ENCODE measurements around the gene RAMP3.

Gene RAMP3

DNA sequence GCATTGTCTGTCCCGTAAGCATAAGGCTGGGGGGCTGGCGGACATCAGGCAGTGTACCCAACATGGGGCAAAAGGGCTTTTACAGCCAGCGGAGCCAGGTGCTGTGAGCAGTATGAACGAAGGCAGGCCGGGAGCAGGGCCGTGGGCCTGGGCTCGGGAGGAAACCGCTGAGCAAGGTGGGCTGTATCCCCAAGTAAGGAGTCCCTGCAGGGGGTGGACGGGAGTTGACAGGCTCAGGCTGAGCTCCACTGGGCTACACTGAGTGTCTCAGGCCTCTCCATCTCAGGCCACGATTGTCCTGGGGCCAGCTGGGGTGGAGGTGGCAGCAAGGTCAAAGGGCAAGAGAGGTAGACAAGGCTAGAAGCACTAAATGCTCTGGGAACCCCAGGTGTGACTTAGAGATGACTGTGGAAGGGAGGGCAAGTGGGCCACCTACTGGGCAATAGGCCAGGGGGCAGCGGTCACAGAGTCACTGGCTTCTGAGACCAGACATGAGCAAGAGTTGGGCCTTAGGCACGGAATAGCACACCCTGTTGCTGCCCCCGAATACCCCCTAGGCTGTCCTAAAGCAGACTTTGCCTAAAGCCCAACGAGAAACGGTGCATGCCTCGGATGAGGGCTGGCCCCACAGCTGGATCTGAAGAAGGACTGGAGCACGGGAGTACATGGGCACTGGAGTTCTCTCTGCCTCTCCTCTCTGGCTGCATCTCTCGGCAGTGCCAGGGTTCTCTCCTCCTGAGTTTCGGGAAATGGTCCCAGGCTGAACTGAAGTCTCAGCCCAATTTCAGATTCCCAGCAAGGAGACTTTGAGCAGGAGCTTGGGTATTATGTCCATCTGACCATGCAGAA is 10.8 kb upstream of the RAMP3 start:
- no peak overlapping the region for H2AFZ ChIP-seq (ENCODE audit: low read length)
- no peaks in the 10 kb centered on the region for H4K20me1 ChIP-seq (ENCODE audit: insufficient read depth, low read length, poor library complexity, severe bottlenecking)
- H3F3A ChIP-seq (ENCODE audit: low read depth) = no peaks in the 10 kb centered on the region
- H3K4me3 ChIP-seq (ENCODE audit: low read length, poor library complexity, severe bottlenecking) = no peak overlapping the region
- no peak for TF ChIP-seq EZH2phosphoT487 (IDR thresholded peaks at IDR 0.05; ENCODE audit: borderline replicate concordance)
- TF ChIP-seq, protein P1, sequence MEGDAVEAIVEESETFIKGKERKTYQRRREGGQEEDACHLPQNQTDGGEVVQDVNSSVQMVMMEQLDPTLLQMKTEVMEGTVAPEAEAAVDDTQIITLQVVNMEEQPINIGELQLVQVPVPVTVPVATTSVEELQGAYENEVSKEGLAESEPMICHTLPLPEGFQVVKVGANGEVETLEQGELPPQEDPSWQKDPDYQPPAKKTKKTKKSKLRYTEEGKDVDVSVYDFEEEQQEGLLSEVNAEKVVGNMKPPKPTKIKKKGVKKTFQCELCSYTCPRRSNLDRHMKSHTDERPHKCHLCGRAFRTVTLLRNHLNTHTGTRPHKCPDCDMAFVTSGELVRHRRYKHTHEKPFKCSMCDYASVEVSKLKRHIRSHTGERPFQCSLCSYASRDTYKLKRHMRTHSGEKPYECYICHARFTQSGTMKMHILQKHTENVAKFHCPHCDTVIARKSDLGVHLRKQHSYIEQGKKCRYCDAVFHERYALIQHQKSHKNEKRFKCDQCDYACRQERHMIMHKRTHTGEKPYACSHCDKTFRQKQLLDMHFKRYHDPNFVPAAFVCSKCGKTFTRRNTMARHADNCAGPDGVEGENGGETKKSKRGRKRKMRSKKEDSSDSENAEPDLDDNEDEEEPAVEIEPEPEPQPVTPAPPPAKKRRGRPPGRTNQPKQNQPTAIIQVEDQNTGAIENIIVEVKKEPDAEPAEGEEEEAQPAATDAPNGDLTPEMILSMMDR (conservative IDR thresholded peaks at IDR 0.05; ENCODE audit: low read length) = peak; percentile 44
- no peaks in the 10 kb centered on the region for H3K9me2 ChIP-seq (replicated peaks; ENCODE audit: low read depth, low read length)
- no peaks in the 10 kb centered on the region for H3K4me1 ChIP-seq (ENCODE audit: insufficient read depth, low read length, poor library complexity, severe bottlenecking)
- no peaks in the 10 kb centered on the region for H3K27me3 ChIP-seq (ENCODE audit: insufficient read depth, low read length, poor library complexity, severe bottlenecking)
- no peaks in the 10 kb centered on the region for H3K9me3 ChIP-seq (ENCODE audit: insufficient read depth, low read depth, low read length)
- H3K36me3 ChIP-seq (ENCODE audit: insufficient read depth, low read length) = no peaks in the 10 kb centered on the region
- no peak overlapping the region for H3K4me2 ChIP-seq (ENCODE audit: low read depth, low read length, poor library complexity, severe bottlenecking)
- H3K79me2 ChIP-seq (ENCODE audit: insufficient read depth, low read length) = no peaks in the 10 kb centered on the region
- H3K9ac ChIP-seq (ENCODE audit: low read depth, low read length, poor library complexity, severe bottlenecking) = no peak overlapping the region

DNA sequence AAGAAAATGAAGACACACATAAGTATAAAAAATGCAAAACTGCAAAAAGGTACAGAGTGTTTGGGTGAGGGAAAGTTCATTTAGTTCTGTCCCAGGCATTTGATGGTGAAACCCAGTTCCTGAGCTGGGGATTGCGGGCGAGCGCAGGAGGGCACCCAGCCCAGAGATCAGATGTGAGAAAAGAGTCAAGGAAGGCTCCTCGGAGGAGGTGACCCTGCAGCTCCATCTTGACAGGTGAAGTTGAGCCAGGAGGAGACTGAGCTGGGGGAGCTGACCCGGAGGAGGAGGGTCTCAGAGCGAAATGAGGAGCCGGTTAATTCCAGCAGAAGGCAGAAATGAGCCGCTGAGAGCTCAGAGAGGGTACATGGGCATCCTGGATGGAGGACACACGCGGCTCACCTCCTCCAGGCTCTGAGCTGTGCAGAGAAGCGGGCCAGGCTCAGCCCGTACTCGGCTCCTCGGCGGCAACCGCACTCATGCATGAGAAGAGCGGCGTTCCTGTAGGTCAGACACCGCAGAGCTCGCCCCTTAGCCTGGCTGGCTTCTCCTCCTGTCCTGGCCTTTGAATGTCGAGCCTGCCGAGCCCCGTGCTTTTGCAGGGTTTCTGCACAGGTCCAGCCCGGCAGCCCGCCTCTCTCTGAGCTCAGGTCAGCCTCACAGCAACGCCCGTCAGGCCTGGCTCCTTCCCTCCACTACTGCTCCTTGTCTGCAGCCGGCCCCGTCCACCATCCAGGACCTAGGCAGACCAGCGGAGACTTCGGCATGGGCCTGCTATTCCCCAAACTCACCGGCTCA is 9.5 kb upstream of the RAMP3 start:
- no peak overlapping the region for H3K4me3 ChIP-seq (ENCODE audit: low read length, poor library complexity, severe bottlenecking)
- TF ChIP-seq EZH2phosphoT487 (IDR thresholded peaks at IDR 0.05; ENCODE audit: borderline replicate concordance) = no peak
- H3K9ac ChIP-seq (ENCODE audit: low read depth, low read length, poor library complexity, severe bottlenecking) = no peak overlapping the region
- no peak overlapping the region for H2AFZ ChIP-seq (ENCODE audit: low read length)
- H3K4me1 ChIP-seq (ENCODE audit: insufficient read depth, low read length, poor library complexity, severe bottlenecking) = peaks cover 3% of the 10 kb centered on the region
- H3K79me2 ChIP-seq (ENCODE audit: insufficient read depth, low read length) = no peaks in the 10 kb centered on the region
- H3K36me3 ChIP-seq (ENCODE audit: insufficient read depth, low read length) = no peaks in the 10 kb centered on the region
- no peaks in the 10 kb centered on the region for H3K27me3 ChIP-seq (ENCODE audit: insufficient read depth, low read length, poor library complexity, severe bottlenecking)
- no peaks in the 10 kb centered on the region for H3F3A ChIP-seq (ENCODE audit: low read depth)
- no peaks in the 10 kb centered on the region for H4K20me1 ChIP-seq (ENCODE audit: insufficient read depth, low read length, poor library complexity, severe bottlenecking)
- H3K9me3 ChIP-seq (ENCODE audit: insufficient read depth, low read depth, low read length) = no peaks in the 10 kb centered on the region
- H3K4me2 ChIP-seq (ENCODE audit: low read depth, low read length, poor library complexity, severe bottlenecking) = no peak overlapping the region
- no peaks in the 10 kb centered on the region for H3K9me2 ChIP-seq (replicated peaks; ENCODE audit: low read depth, low read length)

- no peaks in the 10 kb centered on the region for H3K9me2 ChIP-seq (replicated peaks; ENCODE audit: low read depth, low read length)
- TF ChIP-seq EZH2phosphoT487 (IDR thresholded peaks at IDR 0.05; ENCODE audit: borderline replicate concordance) = no peak
- TF ChIP-seq, protein P1 (conservative IDR thresholded peaks at IDR 0.05; ENCODE audit: low read length) = no peak
- H3K36me3 ChIP-seq (ENCODE audit: insufficient read depth, low read length) = no peaks in the 10 kb centered on the region
- no peaks in the 10 kb centered on the region for H3K79me2 ChIP-seq (ENCODE audit: insufficient read depth, low read length)
- no peaks in the 10 kb centered on the region for H4K20me1 ChIP-seq (ENCODE audit: insufficient read depth, low read length, poor library complexity, severe bottlenecking)
- peaks cover 8% of the 10 kb centered on the region for H3K4me1 ChIP-seq (ENCODE audit: insufficient read depth, low read length, poor library complexity, severe bottlenecking)
- no peak overlapping the region for H3K4me2 ChIP-seq (ENCODE audit: low read depth, low read length, poor library complexity, severe bottlenecking)
- no peaks in the 10 kb centered on the region for H3K27me3 ChIP-seq (ENCODE audit: insufficient read depth, low read length, poor library complexity, severe bottlenecking)
- H3F3A ChIP-seq (ENCODE audit: low read depth) = no peaks in the 10 kb centered on the region
- no peaks in the 10 kb centered on the region for H3K9me3 ChIP-seq (ENCODE audit: insufficient read depth, low read depth, low read length)
- no peak overlapping the region for H3K4me3 ChIP-seq (ENCODE audit: low read length, poor library complexity, severe bottlenecking)
- H2AFZ ChIP-seq (ENCODE audit: low read length) = no peak overlapping the region
- no peak overlapping the region for H3K9ac ChIP-seq (ENCODE audit: low read depth, low read length, poor library complexity, severe bottlenecking)
Measured at GRCh38 chr7:45148653-45148973, 9.0 kb upstream of the RAMP3 start.

Data from Loucy (cell line).